22Rv1 (cell line): ENCODE measurements around the gene SCMH1.

ENCODE experiments used
- H3K27ac ChIP-seq: fragments of 450-650 bp; 2 replicates; pipeline ENCODE4 v1.5.1; 2017
- ZFX ChIP-seq: fragments of 450-650 bp; IDR thresholded peaks from 2 replicates; pipeline ENCODE4 v1.6.1; 2017; ENCODE audit warnings: antibody characterized with exemption, borderline replicate concordance
- TF ChIP-seq, protein P1 (sequence below): fragments of 450-650 bp; IDR thresholded peaks from 2 replicates; pipeline ENCODE4 v1.5.1; 2017; ENCODE audit warnings: mild to moderate bottlenecking

The SCMH1 gene

DNA sequence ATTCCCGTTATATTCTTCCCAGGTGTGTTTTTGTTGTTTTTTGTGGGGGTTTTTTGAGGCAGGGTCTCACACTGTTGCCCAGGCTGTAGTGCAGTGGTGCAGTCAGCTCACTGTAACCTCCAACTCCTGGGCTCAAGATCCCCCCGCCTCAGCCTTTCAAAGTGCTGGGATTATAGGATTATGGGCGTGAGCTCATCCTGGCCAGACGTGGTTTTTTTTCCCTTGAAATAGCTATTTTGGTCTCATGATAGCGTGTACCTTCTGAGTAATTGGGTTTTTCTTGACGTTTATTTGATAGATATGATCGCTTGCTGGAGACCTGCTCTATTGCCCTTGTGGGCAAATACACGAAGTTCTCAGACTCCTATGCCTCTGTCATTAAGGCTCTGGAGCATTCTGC lies 245.0 kb downstream of the SCMH1 start:
- no peak for TF ChIP-seq ZFX
- TF ChIP-seq, protein P1, sequence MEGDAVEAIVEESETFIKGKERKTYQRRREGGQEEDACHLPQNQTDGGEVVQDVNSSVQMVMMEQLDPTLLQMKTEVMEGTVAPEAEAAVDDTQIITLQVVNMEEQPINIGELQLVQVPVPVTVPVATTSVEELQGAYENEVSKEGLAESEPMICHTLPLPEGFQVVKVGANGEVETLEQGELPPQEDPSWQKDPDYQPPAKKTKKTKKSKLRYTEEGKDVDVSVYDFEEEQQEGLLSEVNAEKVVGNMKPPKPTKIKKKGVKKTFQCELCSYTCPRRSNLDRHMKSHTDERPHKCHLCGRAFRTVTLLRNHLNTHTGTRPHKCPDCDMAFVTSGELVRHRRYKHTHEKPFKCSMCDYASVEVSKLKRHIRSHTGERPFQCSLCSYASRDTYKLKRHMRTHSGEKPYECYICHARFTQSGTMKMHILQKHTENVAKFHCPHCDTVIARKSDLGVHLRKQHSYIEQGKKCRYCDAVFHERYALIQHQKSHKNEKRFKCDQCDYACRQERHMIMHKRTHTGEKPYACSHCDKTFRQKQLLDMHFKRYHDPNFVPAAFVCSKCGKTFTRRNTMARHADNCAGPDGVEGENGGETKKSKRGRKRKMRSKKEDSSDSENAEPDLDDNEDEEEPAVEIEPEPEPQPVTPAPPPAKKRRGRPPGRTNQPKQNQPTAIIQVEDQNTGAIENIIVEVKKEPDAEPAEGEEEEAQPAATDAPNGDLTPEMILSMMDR, result no peak
- no peak overlapping the region for H3K27ac ChIP-seq

DNA sequence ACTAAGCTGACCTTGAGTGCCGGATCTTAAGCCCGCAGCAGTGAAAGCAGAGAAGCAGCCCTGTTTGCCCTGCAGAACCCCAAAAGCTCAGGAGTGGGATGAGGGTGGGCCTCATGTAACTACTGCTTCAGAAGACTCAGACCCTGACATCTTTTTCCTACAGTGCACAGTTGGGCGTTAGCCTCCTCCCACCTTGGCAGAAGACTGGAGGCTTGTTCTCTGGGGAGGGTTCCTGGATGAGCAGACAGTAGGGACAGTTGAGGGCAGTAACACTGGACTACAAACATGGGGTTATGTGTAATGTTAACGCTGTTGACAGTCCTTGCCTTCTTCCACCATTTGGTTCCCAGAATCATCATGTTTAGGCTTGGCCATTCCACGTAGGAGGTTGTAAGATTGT lies 253.0 kb downstream of the SCMH1 start:
- no peak overlapping the region for H3K27ac ChIP-seq
- TF ChIP-seq, protein P1, result no peak
- TF ChIP-seq ZFX, result no peak

DNA sequence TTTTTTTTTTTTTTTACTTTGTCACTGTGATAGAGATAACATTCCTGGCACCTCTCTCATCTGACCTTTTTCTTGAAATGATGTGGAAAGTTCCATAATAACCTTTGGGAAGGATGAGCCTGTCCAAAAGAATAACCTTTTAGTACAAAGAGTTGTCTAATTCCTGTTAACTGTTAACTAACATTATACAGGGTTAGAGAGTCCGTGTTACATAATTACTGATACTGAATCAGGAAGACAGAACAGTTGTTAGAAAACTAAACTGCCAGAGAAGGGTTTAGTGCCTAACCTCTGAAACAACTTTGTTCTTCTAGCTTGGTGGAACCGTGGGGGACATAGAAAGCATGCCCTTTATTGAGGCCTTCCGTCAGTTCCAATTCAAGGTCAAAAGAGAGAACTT lies 253.8 kb downstream of the SCMH1 start:
- no peak for TF ChIP-seq ZFX
- TF ChIP-seq, protein P1, result no peak

DNA sequence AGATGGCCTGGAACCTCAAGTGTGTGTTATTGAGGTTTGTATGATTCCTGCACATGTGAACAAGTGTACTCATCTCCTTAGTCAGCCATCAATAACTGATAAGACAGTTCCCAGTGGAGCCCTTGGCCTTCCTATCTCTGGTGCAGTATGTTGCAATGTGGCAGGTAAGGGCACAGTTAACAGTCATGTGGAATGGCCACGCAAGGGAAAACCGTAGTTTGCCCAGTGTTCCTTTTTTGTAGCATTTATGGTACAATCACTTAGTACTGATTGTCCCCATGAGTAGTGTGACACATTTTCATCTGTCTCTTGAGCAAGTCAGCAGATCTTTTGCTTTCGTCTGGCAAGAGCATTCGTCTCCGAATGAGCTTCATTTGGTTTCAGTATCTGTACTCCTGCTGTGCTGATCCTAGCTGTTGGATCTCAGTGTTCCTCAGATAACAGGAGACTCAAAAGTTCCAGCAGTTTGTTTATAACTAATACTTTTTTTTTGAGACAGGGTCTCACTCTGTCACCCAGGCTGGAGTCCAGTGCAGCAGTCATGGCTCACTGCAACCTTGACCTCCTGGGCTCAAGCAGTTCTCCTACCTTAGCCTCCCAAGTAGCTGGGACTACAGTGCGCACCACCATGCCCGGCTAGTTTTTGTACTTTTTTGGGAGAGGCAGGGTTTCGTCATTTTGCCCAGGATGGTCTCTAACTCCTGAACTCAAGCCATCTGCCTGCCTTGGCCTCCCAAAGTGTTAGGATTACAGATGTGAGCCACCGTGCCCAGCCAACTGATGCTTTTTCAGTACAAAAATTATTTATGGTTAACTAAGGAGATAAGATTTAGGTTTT lies 254.4 kb downstream of the SCMH1 start:
- no peak for TF ChIP-seq ZFX
- TF ChIP-seq, protein P1, result no peak
- no peak overlapping the region for H3K27ac ChIP-seq

More for the DNA sequence above, 253.8 kb downstream of the SCMH1 start:
- H3K27ac ChIP-seq, result no peak overlapping the region

DNA sequence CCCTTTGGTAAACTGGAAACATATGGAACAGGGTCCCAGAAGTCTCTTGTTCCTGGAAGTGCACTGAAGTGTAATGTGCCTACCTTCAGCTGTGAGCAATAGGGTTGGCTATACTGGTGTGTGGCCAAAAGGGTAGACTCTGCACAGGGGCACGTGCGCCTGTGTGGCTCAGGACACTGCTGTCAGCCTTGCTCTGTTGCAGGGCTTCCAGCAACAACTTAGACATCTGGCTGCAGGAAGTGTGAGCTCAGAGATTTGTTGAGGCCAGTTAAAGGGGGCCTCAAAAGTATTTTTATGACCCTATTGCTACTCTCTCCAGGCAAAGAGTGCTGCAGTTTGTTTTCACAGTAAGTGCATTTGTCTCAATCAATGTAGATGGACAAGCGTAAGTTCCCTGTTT lies 255.2 kb downstream of the SCMH1 start:
- TF ChIP-seq, protein P1, result no peak
- TF ChIP-seq ZFX, result no peak

DNA sequence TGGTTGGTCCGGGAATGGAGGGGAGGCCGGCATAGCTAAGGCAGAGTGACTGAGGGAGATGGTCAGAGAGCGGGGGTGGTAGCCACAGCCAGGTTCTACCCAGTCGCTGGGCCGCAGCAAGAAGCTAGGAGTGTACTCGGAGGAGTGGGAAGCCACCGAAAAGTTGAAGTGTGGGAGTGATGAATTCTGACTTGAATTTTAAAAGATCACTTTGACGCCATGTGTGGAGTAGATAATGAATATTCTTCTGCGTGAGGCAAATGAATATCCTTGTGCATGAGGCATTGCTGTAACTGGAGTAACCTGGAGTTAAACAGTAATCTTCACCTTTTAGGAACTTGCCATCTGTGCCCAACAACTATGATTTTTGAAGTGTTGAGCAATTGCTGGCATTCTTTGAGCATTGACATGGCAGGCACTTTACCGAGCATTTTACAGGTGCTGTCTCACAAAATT lies 255.8 kb downstream of the SCMH1 start:
- H3K27ac ChIP-seq, result no peak overlapping the region
- TF ChIP-seq, protein P1, result no peak
- no peak for TF ChIP-seq ZFX

More for the DNA sequence above, 255.2 kb downstream of the SCMH1 start:
- H3K27ac ChIP-seq, result no peak overlapping the region

DNA sequence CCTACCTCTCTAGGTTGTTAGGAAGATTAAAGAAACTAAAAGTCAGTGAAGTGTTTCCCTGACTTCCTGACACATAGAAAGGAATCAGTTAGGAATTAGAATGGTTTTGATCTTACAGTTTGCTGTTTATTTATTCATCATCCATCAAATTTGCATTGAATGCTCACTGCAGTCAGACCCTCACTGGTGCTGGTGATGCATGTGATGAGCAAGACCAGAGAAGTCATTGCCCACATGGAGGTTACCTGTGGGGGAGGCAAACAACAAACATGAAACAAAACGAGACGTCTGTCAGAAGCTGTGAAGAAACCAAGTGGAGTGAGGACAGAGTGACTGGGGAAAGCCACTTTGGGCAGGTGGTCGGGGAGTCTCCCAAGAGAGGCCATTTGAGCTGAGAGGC lies 256.2 kb downstream of the SCMH1 start:
- TF ChIP-seq, protein P1, result no peak
- H3K27ac ChIP-seq, result no peak overlapping the region
